NB4 (cell line): ENCODE measurements around the gene ANAPC10.

Source experiments
- POLR2A ChIP-seq: IDR thresholded peaks from 2 replicates; pipeline ENCODE4 v1.6.1; 2011; ENCODE audit warnings: mild to moderate bottlenecking; ENCODE audit not compliant: insufficient read length; ENCODE audit errors: extremely low read depth
- TF ChIP-seq, protein P1 (sequence below): IDR thresholded peaks from one replicate; pipeline ENCODE4 v1.5.1; 2012; ENCODE audit warnings: low read depth, low read length
- TF ChIP-seq, protein P2 (sequence below): IDR thresholded peaks from 2 replicates; pipeline ENCODE4 v1.6.1; 2011; ENCODE audit warnings: low read depth, low read length

DNA sequence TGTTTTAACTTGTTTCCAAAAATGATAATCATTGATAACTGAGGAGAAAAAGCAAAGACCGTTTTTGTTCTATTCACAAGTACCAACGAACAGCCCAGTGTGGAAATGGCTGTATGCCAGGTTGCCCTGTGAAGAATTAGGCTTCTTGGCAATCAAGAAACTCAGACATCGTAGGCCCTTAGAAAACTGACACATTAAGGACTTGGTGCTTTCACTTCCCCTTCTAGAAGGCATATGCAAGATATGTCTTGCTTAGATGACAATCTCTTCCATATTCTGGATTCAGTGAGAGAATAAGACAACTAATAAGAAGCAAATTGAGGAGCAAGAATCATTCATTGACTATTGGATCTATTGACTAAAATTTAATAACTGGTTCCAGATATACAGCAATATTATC lies 56.6 kb downstream of the ANAPC10 start:
- TF ChIP-seq, protein P1, sequence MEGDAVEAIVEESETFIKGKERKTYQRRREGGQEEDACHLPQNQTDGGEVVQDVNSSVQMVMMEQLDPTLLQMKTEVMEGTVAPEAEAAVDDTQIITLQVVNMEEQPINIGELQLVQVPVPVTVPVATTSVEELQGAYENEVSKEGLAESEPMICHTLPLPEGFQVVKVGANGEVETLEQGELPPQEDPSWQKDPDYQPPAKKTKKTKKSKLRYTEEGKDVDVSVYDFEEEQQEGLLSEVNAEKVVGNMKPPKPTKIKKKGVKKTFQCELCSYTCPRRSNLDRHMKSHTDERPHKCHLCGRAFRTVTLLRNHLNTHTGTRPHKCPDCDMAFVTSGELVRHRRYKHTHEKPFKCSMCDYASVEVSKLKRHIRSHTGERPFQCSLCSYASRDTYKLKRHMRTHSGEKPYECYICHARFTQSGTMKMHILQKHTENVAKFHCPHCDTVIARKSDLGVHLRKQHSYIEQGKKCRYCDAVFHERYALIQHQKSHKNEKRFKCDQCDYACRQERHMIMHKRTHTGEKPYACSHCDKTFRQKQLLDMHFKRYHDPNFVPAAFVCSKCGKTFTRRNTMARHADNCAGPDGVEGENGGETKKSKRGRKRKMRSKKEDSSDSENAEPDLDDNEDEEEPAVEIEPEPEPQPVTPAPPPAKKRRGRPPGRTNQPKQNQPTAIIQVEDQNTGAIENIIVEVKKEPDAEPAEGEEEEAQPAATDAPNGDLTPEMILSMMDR: no peak
- no peak for TF ChIP-seq POLR2A
- TF ChIP-seq, protein P2, sequence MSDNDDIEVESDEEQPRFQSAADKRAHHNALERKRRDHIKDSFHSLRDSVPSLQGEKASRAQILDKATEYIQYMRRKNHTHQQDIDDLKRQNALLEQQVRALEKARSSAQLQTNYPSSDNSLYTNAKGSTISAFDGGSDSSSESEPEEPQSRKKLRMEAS: no peak
